Skeletal muscle tissue (tissue), 4 donors: ENCODE data around the gene HIBCH. TPM values are rescaled to one million over a fixed set of nuclear protein-coding genes. Genes with fewer than 3 reads are reported as not detected.
"Not testable (repeated sequence)": the region's sequence is repeated elsewhere in the genome, so short reads cannot be mapped to it uniquely, and the experiment has no call there.

Experiments
- H3K27ac ChIP-seq: one replicate; pipeline ENCODE4 v1.7.0; 2013; ENCODE audit warnings: mild to moderate bottlenecking, low read depth, low read length, inconsistent platforms
- H3K27me3 ChIP-seq, 3 donors: one replicate each; pipeline ENCODE4 v1.7.0; 2013; ENCODE audit warnings: low read length in 3 of 3; ENCODE audit not compliant: control insufficient read depth in 3 of 3, insufficient read depth in 3 of 3
- H3K36me3 ChIP-seq, 3 donors: one replicate each; pipeline ENCODE4 v1.7.0; 2013; ENCODE audit warnings: low read length in 3 of 3; ENCODE audit not compliant: control insufficient read depth in 3 of 3, insufficient read depth in 3 of 3
- H3K4me1 ChIP-seq, 3 donors: one replicate each; pipeline ENCODE4 v1.7.0; 2013; ENCODE audit warnings: low read length in 3 of 3, mild to moderate bottlenecking in 3 of 3; ENCODE audit not compliant: control insufficient read depth in 3 of 3, insufficient read depth in 3 of 3
- H3K4me3 ChIP-seq, 3 donors: one replicate each; pipeline ENCODE4 v1.7.0; 2013; ENCODE audit warnings: low read length in 3 of 3
- H3K9ac ChIP-seq, 3 donors: one replicate each; pipeline ENCODE4 v1.7.0; 2013; ENCODE audit warnings: low read length in 3 of 3, mild to moderate bottlenecking in 3 of 3, moderate library complexity in 2 of 3, low read depth in 1 of 3
- H3K9me3 ChIP-seq, 3 donors: one replicate each; pipeline ENCODE4 v1.7.0; 2013; ENCODE audit warnings: low read length in 3 of 3; ENCODE audit not compliant: control insufficient read depth in 3 of 3
- total RNA-seq: library from RNA; depleted of rRNA; stranded (reverse); fragments of >200 nt; gene quantifications from one replicate; pipeline ENCODE4 v1.2.3, GENCODE V29; 2014
- donor health status: Osteomylitis.

Gene HIBCH
- total RNA-seq, 1 donor from 2014 or later = 26.1 TPM

DNA sequence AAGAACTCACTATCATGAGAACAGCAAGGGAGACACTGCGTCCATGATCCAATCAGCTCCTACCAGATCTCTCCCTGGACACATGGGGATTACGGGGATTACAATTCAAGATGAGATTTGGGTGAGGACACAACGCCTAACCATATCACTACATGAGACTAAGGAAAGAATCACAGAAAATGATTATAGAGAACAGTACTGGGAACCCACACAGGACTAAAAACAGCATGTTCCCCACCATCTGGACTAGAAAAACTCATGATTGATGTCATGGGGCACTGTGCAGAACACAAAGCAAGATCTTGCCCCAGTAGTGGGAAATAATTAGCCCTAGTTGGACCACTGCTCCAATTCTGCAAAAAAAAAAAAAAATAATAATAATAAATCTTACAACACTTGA lies 63.5 kb downstream of the HIBCH start:
- no peak overlapping the region for H3K9ac ChIP-seq
- peaks cover 0 to 21% (median 4%) of the 10 kb centered on the region in 3 donors for H3K36me3 ChIP-seq
- H3K4me3 ChIP-seq = no peak overlapping the region
- H3K4me1 ChIP-seq = no peaks in the 10 kb centered on the region
- H3K9me3 ChIP-seq = no peaks in the 10 kb centered on the region
- H3K27me3 ChIP-seq = no peaks in the 10 kb centered on the region
- no peak overlapping the region for H3K27ac ChIP-seq

DNA sequence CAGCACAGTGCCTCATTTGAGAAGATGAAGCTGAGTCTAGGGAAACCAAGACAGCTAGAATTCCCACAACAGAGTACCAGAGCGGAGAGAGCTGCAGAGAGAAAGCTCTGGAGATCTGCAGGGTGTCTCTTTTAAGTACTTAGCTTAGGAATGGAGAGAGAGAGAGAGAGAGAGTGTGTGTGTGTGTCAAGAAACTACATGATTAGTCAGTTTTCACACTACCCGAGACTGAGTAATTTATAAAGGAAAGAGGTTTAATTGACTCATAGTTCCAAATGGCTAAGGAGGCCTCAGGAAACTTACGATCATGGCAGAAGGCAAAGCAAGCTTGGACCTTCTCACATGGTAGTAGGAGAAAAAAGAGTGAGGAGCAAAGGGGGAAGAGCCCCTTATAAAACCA lies 64.0 kb downstream of the HIBCH start:
- peaks cover 0 to 22% (median 4%) of the 10 kb centered on the region in 3 donors for H3K36me3 ChIP-seq
- H3K4me1 ChIP-seq = no peaks in the 10 kb centered on the region

DNA sequence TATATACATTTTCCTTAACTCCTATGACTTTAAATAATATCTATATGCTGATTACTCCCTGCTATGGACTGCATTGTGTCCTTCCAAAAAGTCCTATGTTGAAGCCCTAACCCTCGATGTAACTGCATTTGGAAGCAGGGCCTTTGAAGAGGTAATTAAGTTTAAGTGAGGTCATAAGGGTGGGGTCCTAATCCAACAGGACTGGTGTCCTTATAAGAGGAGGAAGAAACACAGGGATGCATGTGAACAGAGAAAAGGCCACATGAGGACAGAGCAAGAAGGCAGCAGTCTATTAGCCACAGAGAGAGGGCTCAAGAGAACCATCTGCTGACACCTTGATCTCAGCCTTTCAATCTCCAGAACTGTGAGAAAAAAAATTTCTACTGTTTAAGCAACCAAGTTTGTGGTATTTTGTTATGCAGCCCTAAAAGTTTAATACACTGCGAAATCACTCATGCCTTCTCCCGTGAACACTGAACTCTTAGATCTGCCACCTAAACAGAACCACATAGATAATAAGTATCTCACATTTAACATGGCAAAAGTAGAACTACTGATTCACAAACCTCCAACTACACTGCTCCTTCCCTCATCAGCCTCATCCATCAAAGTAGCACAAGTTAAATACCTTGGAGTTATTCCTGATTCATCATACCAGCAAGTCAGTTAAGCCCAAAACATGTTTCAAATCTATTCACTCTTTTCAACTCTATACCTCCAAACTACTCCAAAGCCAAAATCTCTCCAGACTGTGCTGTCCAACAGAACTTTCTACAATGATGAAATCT lies 65.4 kb downstream of the HIBCH start:
- no peaks in the 10 kb centered on the region for H3K27me3 ChIP-seq
- H3K36me3 ChIP-seq = peaks cover 4 to 25% (median 8%) of the 10 kb centered on the region in 3 donors
- no peak overlapping the region for H3K27ac ChIP-seq
- no peak overlapping the region for H3K4me3 ChIP-seq
- H3K9ac ChIP-seq = no peak overlapping the region
- no peaks in the 10 kb centered on the region for H3K4me1 ChIP-seq
- H3K9me3 ChIP-seq = no peaks in the 10 kb centered on the region

More for the DNA sequence above, 64.0 kb downstream of the HIBCH start:
- H3K27ac ChIP-seq = no peak overlapping the region
- H3K9me3 ChIP-seq = no peaks in the 10 kb centered on the region
- no peaks in the 10 kb centered on the region for H3K27me3 ChIP-seq
- no peak overlapping the region for H3K9ac ChIP-seq
- H3K4me3 ChIP-seq = no peak overlapping the region

DNA sequence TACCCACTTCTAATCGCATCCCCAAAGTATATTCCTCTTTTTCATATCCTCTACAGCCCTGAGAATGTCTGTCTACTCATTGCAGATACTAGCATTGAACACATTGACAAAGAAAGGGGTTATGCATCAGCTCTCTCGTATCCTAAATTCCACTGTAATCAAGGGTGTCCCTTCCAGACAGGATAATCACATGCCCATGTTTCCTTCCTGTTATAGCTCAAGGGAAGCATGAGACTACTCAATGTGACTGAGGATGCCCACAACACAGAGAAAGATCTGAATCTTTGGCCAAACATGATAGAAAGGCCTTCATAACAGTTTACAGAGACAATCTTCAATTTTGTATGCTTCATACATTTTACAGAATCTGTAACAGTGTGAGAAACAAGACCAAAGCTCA lies 69.2 kb downstream of the HIBCH start:
- H3K9ac ChIP-seq = no peak overlapping the region
- no peaks in the 10 kb centered on the region for H3K27me3 ChIP-seq
- no peak overlapping the region for H3K4me3 ChIP-seq
- H3K4me1 ChIP-seq = no peaks in the 10 kb centered on the region
- H3K9me3 ChIP-seq = no peaks in the 10 kb centered on the region
- H3K27ac ChIP-seq = no peak overlapping the region
- H3K36me3 ChIP-seq = peaks cover 3 to 20% (median 15%) of the 10 kb centered on the region in 3 donors

DNA sequence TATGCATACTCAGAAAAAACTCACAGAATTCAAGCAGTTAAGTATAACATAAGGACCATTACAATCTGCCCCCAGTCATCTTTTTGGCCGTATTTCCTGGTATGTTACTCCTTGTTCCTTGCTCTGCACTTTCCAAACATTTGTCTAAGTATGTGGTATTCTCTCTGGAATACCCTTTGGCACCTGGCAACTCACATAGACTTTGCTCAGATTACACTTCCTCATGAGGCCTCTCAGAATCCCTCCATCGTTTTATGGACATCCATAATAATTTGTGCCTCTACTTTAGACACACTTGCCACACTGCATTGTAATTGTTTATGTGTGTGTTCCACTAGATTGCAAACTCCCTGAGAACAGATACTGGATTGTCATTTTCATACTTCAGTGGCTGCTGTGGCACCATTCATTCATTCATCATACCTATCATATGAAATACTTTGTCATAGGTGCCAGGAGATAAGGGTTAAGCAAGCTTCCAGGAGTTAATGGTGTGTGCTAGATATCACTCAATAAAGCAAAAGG lies 84.0 kb downstream of the HIBCH start:
- Histone ChIP-seq H3K9ac (no peak overlapping the region), H3K4me1 (peaks cover 0 to 3% (median 0%) of the 10 kb centered on the region in 3 donors), H3K9me3 (no peaks in the 10 kb centered on the region), H3K36me3 (no peaks in the 10 kb centered on the region), H3K4me3 (no peak overlapping the region), H3K27me3 (no peaks in the 10 kb centered on the region), H3K27ac (no peak overlapping the region)

DNA sequence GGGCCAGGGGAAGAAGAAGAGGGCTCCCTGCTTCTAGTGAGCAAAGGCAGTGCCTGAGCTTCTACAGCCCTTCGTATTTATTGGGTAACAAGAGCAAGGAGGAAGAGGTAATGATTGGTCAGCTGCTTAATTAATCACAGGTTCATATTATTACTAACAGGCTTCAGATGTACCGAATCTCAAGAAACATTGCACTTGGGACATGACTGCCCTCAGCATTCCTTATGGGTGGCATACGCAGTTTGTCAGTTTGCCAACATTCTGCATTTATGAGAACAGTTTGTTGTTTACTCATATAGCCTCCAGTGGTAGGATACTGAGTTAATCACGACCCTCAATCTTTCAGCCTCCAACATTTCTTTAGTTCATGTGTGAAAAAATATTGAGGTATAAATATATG lies 84.5 kb downstream of the HIBCH start:
- no peak overlapping the region for H3K4me3 ChIP-seq
- H3K27me3 ChIP-seq = no peaks in the 10 kb centered on the region
- H3K9ac ChIP-seq = no peak overlapping the region
- peaks cover 0 to 3% (median 0%) of the 10 kb centered on the region in 3 donors for H3K4me1 ChIP-seq
- H3K9me3 ChIP-seq = no peaks in the 10 kb centered on the region
- H3K27ac ChIP-seq = no peak overlapping the region
- H3K36me3 ChIP-seq = no peaks in the 10 kb centered on the region

DNA sequence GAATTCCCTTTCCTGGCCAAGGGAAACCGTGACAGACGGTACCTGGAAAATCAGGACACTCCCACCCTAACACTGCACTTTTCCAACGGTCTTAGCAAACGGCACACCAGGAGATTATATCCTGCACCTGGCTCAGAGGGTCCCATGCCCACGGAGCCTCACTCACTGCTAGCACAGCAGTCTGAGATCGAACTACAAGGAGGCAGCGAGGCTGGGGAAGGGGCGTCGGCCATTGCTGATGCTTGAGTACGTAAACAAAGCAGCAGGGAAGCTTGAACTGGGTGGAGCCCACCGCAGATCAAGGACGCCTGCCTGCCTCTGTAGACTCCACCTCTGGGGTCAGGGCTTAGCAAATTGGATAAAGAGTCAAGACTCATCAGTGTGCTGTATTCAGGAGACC lies 95.6 kb downstream of the HIBCH start:
- not testable (repeated sequence) for H3K4me1 ChIP-seq, H3K27ac ChIP-seq, H3K9me3 ChIP-seq, H3K9ac ChIP-seq, H3K27me3 ChIP-seq, H3K4me3 ChIP-seq
- peaks cover 0 to 14% (median 12%) of the 10 kb centered on the region in 3 donors for H3K36me3 ChIP-seq

DNA sequence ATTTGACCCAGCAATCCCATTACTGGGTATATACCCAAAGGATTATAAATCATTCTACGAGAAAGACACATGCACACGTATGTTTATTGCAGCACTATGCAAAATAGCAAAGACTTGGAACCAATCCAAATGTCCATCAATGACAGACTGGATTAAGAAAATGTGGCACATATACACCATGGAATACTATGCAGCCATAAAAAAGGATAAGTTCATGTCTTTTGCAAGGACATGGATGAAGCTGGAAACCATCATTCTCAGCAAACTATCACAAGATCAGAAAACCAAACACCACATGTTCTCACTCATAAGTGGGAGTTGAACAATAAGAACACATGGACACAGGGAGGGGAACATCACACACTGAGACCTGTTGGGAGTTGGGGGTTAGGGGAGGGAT lies 96.9 kb downstream of the HIBCH start:
- peaks cover 0 to 14% (median 12%) of the 10 kb centered on the region in 3 donors for H3K36me3 ChIP-seq
- H3K27me3 ChIP-seq, H3K9ac ChIP-seq, H3K27ac ChIP-seq, H3K4me1 ChIP-seq, H3K4me3 ChIP-seq, H3K9me3 ChIP-seq: not testable (repeated sequence)

DNA sequence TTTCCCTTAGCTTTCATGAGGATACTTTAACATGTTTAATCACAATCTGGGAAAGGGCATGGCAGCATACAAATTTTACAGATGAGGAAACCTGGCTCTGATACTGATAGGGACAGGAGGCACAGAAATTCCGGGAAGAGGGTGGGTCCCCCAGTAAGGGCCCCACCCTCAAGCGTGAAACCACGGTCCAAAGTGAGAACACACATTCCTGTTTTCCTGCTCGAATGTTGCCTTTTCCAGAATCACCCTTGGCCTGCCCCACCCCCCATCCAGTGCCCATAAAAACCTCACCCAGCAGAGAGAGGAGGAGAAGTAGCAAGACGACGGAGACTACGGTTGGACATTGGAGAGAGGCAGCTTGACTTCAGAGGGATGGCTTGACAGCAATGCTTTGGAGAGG lies 98.2 kb downstream of the HIBCH start:
- Histone ChIP-seq H3K9ac (no peak overlapping the region), H3K27ac (no peak overlapping the region), H3K9me3 (no peaks in the 10 kb centered on the region), H3K27me3 (no peaks in the 10 kb centered on the region), H3K4me3 (no peak overlapping the region), H3K36me3 (peaks cover 0 to 14% (median 12%) of the 10 kb centered on the region in 3 donors), H3K4me1 (no peaks in the 10 kb centered on the region)

DNA sequence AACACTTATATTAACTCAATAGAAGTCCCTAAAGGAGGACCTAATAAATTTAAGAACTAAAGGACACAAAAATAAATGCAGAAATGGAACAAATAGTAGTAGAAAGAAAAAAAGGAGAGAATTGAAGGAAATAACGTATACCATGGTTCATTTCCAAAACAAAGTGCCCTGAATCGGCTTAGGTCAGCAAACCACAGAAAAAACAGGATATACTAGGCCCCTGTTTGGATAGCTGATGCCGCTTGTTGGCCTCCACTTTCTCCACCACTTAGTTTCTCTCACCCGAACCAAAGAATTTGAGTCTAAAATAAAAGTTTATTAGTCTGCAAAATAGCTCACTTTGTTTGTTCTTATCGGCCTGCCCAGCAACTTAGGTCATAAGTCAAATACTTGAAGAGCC lies 100.4 kb downstream of the HIBCH start:
- H3K4me1 ChIP-seq = no peaks in the 10 kb centered on the region
- no peak overlapping the region for H3K27ac ChIP-seq
- no peak overlapping the region for H3K9ac ChIP-seq
- peaks cover 0 to 14% (median 11%) of the 10 kb centered on the region in 3 donors for H3K36me3 ChIP-seq
- H3K27me3 ChIP-seq = no peaks in the 10 kb centered on the region
- H3K4me3 ChIP-seq = no peak overlapping the region
- no peaks in the 10 kb centered on the region for H3K9me3 ChIP-seq
